ENCODE data around the gene CERS3.

DNA sequence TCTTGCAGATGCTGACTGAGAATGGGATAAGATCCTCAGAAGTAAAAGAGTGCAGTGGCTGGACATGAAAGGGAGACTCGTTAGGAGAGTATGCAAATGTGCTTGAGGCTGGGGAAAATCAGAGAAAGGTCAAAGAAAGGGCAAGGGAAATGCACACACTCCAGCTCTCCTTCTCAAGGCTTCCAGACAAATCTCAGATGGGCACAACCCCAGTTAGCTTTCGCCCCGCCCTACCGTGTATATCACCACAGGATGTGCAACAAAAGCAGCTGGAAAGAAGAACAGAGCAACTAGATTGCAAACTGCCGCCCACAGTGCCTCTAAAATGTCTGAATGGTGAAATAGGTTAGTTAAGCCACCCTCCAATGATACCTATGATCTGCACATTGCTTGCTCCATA lies 63.9 kb downstream of the CERS3 start:
- TF ChIP-seq, protein P1, sequence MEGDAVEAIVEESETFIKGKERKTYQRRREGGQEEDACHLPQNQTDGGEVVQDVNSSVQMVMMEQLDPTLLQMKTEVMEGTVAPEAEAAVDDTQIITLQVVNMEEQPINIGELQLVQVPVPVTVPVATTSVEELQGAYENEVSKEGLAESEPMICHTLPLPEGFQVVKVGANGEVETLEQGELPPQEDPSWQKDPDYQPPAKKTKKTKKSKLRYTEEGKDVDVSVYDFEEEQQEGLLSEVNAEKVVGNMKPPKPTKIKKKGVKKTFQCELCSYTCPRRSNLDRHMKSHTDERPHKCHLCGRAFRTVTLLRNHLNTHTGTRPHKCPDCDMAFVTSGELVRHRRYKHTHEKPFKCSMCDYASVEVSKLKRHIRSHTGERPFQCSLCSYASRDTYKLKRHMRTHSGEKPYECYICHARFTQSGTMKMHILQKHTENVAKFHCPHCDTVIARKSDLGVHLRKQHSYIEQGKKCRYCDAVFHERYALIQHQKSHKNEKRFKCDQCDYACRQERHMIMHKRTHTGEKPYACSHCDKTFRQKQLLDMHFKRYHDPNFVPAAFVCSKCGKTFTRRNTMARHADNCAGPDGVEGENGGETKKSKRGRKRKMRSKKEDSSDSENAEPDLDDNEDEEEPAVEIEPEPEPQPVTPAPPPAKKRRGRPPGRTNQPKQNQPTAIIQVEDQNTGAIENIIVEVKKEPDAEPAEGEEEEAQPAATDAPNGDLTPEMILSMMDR (IDR thresholded peaks at IDR 0.05), result no peak
- TF ChIP-seq POLR2A (IDR thresholded peaks at IDR 0.05), result no peak
